HG03175 (cell line): ENCODE measurements around the gene MGAM2.
"Not testable (repeated sequence)": the region's sequence is repeated elsewhere in the genome, so short reads cannot be mapped to it uniquely, and the experiment has no call there.

Experiments
- ATAC-seq: cut with Tn5 transposase; IDR thresholded peaks from one replicate; pipeline ENCODE4 v1.9.1; 2021; ENCODE audit warnings: mild to moderate bottlenecking, moderate library complexity; ENCODE audit not compliant: unreplicated experiment

MGAM2 gene

GRCh38 chr7:142111499-142111898 is at the start of gene MGAM2:
Gene MGAM2, plus strand, starts transcription at chr7:142111718. Its CDS starts 5,156 bp downstream, at chr7:142116874.
- ATAC-seq: no peak

DNA sequence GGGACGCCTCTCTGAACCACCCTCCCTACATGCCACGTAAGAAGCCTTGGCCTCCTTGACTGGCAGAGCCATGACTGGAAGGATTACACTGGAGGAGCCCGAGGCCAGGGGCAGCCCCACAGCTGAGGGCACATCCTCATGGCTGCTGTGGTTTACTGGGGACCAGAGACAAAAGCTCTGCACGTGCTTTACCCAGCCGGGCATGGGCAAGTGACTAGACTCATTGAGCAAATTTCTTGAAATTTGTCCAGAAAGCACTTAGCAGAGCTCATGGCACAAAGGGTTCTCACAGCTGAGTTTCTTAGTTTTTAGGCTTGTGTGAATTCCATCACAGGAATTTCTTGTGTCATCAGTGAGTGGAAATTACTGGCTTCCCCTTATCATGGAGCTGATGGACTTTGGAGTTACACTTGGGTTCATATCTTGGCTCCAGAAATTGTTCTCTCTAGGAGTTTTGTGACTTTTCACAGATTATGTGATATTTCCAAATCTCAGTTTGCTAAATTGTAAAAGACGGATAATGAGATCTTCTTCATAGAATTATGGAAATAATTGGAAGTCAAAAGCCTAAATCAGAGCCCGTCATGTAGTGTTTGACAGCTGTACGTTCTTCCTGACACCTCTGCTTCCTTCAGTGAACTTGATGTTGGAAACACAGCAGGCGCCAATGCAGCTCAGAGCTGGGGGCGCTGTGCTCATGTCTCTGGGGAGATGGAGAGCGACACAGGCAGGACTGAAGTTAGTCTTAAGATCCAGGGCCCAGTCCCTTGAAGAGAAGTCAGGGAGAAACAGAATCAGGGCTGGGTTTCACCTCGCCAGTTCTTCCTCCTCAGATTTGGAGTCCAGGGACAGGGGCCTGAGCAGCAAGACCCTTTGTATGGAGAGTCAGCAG is 47.7 kb upstream of the MGAM2 start:
- no peak for ATAC-seq

DNA sequence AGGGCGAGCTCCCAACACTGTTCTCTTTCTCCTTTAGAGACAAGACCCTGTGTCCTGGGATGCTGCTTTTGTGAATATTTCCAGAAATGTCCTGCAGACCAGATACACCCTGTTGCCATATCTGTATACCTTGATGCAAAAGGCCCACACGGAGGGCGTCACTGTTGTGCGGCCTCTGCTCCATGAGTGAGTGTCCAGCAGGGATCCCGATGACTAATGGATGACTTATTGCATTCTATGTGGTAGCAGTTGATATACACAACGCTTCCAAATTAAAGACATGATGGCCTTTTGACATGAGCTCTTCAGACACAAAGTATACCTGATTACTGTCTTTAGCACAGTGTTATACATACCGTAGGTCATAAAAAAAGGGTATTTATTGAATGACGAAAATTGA is 45.0 kb upstream of the MGAM2 start:
- no peak for ATAC-seq

DNA sequence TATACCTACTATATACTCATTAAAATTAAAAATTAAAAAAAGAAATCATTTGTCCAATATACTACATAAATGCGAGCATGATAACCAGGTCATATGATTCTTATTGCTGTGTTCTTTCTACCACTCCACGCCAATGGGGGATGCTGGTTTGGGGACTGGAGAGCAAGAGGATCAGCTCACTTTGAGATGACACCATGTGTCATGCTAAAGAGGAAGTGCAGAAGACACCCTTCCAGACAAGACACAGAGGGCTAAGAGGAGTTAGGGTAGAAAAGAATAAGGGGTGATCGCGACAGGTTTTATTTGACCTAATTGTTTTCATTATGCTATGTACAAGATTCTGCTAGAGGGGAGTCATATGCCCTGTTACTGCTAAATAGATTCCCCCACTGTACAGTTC is 33.8 kb upstream of the MGAM2 start:
- ATAC-seq: no peak

DNA sequence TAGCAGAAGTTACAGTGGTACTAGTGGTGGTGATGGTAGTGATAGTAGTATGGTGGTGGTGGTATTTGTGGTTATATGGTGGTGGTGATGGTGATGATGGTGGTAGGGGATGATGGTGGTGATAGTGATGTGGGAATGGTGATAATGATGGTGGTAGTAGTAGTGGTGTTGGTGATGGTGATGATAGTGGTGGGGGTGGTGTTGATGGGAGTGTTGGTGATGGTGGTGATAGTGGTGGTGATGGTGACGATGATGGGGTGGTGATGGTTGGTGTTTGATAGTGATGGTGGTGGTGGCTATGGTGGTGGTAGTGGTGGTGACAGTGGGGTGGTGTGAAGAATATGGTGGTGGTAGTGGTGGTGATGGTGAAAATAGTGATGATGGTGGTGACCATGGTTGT is 27.9 kb upstream of the MGAM2 start:
- ATAC-seq: no peak

GRCh38 chr7:142085428-142085827 is 26.1 kb upstream of the MGAM2 start:
- ATAC-seq: no peak

DNA sequence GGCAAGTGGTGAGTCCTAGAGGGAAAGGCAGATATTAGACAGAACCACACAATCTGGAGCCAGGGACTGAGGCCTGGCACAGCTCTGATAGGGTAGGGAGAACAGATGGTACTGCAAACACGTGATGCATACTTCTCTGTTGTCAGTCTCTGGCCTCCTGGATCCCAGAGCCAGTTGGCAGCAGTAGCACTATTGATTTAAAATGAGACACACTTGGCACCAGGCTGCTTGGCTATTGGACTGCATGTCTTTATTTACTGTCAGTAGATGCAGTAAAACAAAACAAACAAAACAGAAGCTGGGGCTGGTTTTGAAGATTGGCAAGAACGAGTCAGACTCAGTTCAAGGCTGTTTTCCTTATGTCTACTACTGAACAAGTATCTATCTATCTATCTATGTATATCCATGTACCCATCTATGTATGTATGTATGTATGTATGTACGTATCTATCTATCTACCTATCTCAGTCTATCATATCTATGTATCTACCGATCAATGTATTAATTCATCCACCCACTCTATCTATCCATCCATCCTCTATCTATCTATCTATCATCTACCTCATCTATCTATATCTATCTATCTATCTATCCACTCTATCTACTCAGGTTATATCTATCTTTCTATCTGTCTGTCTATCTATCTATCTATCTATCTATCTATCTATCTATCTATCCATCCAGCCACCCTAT is 23.4 kb upstream of the MGAM2 start:
- ATAC-seq: no peak

GRCh38 chr7:142089035-142089434 is 22.5 kb upstream of the MGAM2 start:
- ATAC-seq: no peak

DNA sequence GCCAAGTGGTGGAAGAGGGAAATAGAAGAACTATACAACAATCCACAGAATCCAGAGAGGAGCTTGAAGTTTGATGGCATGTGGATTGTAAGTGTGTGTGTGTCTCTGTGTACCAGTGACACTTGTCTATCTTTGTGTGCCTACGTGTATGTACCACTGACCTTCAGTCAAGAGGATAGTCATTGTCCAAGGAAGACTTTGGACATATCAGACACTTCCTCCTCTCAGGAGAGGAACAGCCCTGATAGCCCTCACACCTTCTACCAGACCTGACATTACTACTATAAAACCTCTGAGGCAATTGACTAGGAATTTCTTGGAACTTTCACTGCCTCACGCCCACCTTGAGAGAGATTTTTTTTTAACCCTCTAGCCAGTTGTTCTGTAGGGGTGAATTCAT is 19.6 kb upstream of the MGAM2 start:
- ATAC-seq: no peak

DNA sequence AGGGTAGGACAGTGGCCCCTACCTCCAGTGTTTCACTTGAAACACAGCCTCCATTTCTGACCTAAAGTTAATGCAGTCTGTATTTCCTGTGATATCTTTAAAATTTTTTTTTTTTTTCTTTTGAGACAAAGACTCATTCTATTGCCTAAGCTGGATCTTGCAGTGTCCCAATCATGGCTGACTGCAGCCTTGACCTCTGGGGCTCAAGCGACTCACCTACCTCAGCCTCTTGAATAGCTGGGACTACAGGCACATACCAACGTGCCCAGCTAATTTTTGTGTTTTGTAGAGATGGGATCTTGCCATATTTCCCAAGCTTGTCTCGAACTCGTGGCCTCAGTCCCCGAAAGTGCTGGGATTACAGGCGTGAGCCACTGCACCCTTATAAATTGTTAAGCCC is 16.7 kb upstream of the MGAM2 start:
- ATAC-seq: no peak

DNA sequence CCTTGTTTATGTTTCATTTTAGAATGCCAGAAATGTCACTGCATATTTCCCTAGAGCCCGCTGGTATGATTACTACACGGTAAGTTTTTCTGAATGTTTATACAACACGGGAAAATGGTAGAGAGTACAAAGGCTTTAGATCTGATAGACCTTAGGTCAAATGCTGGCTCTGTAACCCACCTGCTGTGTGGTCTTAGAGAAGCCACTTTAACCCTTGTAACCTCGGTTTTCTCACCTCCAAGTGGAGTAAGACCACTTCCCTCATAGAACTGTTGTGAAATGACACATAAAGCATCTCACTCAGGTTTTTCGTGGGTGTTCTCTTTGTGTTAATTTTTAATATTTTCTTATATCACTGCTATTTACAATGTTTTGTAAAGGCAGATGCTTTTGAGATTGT is 13.9 kb upstream of the MGAM2 start:
- ATAC-seq: no peak

- ATAC-seq: no peak
Observed at GRCh38 chr7:142098004-142098403, 13.5 kb upstream of the MGAM2 start.

DNA sequence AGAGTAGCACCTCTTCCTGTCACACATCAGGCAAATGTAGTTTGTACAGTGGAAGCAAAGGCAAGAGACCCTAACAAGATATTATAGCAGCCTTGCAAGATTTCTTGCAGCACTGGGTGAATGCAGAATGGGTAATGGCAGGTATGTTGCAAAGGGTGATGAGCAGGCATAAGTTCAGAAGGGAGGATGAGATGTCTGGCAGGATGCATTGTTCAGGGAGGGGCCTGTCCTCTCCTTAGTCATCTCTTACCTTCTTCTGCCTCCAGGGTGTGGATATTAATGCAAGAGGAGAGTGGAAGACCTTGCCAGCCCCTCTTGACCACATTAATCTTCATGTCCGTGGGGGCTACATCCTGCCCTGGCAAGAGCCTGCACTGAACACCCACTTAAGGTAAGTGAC is 12.2 kb upstream of the MGAM2 start:
- not testable (repeated sequence) for ATAC-seq

DNA sequence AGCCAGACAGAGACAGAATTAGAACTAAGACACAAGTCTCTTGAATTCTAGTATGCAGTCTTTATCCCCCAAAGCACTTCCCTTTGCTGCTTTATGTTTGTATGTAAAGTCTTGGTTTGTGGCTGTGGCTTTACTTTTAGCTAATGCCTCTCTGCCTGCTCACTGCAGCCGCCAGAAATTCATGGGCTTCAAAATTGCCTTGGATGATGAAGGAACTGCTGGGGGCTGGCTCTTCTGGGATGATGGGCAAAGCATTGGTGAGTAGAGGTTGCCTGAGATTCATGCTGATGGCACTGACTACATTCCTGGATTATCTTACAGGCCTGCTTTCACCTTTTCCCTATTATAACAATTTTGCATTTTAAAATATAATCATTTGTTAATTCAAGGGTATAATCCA is 10.9 kb upstream of the MGAM2 start:
- ATAC-seq: no peak

DNA sequence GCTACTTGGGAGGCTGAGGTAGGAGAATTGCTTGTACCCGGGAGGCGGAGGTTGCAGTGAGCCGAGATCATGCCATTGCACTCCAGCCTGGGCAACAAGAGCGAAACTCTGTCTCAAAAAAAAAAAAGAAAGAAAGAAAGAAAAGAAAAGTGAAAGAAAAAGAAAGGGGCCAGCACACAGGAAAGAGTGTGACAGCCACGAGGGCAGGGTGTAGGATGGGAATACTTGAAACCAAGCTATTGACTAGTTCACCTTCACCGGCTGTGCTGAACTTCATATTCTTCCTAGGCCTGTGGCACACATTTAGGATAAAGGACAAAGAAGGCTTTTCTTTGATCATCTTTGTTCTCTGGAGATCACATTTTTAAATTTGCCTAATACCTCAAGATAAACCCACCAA is 9.7 kb upstream of the MGAM2 start:
- not testable (repeated sequence) for ATAC-seq

DNA sequence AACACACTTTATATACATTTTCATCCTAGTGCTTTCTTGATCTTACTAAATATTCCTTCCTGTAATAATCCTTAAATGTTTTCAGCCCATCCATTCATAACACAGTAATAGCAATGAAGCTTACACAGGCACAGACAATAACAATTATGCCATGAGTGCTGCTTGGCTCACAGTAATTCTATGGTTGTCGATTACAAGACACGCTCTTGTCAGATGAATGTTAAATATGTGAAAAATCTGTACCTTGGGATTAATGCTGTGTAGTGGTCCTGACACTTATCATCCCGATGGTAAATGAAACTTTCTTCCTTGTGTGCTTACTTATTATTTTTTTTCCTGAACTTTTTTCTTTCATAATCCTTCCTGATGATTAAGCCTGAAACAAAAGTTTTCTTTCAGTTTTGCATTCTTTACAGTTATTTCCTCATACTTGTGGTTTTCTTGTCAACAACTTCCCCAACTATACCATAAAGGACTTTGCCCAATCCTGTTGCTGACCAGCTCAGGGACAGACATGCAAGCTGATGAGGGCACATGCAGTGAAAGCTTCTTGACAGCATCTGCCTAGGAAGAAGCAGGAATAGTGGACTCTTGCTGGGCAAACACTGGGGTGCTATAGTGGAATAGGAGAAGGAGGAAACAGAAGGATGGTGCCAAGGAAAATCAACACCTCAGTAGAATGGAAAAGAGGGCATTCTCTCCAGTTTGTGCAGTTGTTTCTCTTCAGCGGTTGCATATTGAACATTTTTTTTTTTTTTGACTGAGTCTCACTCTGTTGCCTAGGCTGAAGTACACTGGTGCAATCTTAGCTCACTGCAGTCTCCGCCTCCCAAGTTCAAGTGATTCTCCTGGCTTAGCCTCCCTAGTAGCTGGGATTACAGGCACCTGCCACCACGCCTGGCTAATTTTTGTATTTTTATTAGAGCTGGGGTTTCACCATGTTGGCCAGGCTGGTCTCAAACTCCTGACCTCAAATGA is 6.7 kb upstream of the MGAM2 start:
- ATAC-seq: no peak

DNA sequence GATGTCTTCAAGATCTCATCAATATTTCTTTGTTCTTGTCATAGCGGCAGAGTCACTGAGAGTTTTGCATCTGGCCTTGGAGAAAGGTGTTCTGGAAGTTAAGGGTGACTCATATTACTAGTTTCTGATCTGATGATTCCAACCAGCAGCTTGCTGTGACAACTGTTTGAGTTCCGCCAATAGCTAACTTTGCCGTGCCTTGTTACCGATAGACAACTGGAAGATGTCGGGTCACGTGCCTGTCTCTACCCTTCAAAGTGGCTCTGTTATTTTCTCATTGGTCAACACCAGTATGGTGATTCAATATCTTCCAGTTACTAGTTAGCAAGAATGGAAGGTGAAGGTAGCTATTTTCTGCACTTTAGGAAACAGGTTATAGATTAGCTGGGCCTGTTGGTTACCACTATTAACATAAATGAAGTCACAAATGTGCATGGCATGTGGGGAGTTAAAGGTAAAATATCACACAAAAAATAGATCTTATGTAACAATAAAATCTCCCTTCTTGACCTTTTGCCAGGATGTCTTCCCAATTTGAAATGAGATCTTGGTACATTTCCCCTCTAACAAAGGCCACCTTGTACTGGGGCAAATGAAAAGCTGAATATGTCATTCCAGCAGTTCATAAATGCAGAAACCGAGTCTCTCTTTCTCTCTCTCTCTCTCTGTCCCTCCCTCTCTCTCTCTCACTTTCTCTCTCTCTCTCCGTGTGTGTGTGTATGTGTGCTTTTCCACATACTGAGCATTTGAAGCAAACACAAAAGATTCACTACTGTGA is 2.6 kb upstream of the MGAM2 start:
- no peak for ATAC-seq

DNA sequence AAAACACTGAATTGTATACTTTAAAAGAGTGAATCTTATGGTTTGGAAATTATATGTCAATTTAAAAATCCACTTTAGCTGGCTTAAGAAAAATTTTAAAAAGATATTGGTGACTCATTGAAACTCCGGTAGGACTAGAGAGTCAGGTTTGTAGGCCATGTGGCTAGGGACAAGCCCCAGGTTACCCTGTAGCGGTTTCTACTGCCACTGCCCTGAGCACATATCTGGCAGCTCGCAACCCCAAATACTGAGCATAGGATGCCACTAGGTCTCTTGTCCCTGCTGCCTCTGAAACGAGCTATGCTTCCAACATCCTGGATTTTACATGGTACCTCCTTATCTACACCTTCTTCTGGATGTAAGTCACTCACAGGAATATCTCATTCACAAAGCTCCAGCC is 1.4 kb upstream of the MGAM2 start:
- no peak for ATAC-seq

DNA sequence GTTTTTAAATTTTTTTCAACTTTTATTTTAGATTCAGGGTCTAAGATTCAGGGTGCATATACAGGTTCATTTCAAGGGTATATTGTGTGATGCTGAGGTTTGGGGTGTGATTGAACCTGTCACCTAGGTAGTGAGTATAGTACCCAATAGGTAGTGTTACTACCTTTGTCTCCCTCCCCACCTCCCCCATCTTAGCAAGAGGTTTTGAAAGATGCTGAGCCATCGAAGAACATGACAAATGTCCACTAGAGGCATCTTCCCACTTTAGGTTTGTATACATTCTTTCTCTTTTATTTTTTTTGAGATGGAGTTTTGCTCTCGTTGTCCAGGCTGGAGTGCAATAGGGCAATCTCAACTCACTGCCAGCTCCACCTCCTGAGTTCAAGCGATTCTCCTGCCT is 880 bp upstream of the MGAM2 start:
- ATAC-seq: no peak

GRCh38 chr7:142112086-142112485 is 568 bp downstream of the MGAM2 start:
- no peak for ATAC-seq
